SU-DHL-6 (cell line): ENCODE measurements around the gene ZNF747.

Experiments used
- H2AFZ ChIP-seq: fragments of 200-600 bp; sonication (generic); 2 replicates; pipeline ENCODE4 v1.6.1; 2014; ENCODE audit warnings: low read depth, mild to moderate bottlenecking, moderate library complexity, mixed read lengths, antibody characterized with exemption, low read length; ENCODE audit not compliant: severe bottlenecking
- H3F3A ChIP-seq: fragments of 200-600 bp; shearing (Covaris generic); 2 replicates; pipeline ENCODE4 v1.6.0; 2016; ENCODE audit warnings: antibody characterized with exemption, mild to moderate bottlenecking; ENCODE audit not compliant: insufficient read depth
- H3K27ac ChIP-seq: fragments of 200-600 bp; sonication (generic); 2 replicates; pipeline ENCODE4 v1.5.1; 2016; ENCODE audit warnings: low read depth, mild to moderate bottlenecking, low read length, moderate library complexity, mixed read lengths
- H3K27me3 ChIP-seq: fragments of 200-600 bp; sonication (generic), shearing (Covaris generic); 2 replicates; pipeline ENCODE4 v1.6.0; 2014; ENCODE audit warnings: mild to moderate bottlenecking, low read length
- H3K36me3 ChIP-seq: fragments of 200-600 bp; sonication (generic); 2 replicates; pipeline ENCODE4 v1.6.1; 2014; ENCODE audit warnings: mild to moderate bottlenecking, low read length, mixed read lengths
- H3K4me2 ChIP-seq: fragments of 300-600, 200-600 bp; shearing (Covaris generic), sonication (generic); 2 replicates; pipeline ENCODE4 v1.6.0; 2014; ENCODE audit warnings: low read length, low read depth, mild to moderate bottlenecking; ENCODE audit not compliant: poor library complexity, severe bottlenecking
- H3K4me3 ChIP-seq: fragments of 200-600 bp; sonication (generic); 2 replicates; pipeline ENCODE4 v1.5.1; 2014; ENCODE audit warnings: antibody characterized with exemption, low read length, mild to moderate bottlenecking, mixed read lengths; ENCODE audit not compliant: insufficient read depth, poor library complexity, severe bottlenecking
- H3K79me2 ChIP-seq: fragments of 200-600 bp; sonication (generic); 2 replicates; pipeline ENCODE4 v1.6.1; 2014; ENCODE audit warnings: mild to moderate bottlenecking, low read length, moderate library complexity; ENCODE audit not compliant: insufficient read depth
- H3K9ac ChIP-seq: fragments of 200-600 bp; sonication (generic); 2 replicates; pipeline ENCODE4 v1.7.0; 2014; ENCODE audit warnings: mild to moderate bottlenecking, low read length
- H3K9me2 ChIP-seq: fragments of 200-600 bp; sonication (generic); replicated peaks from 2 replicates; pipeline ENCODE4 v1.6.1; 2014; ENCODE audit warnings: low read length; ENCODE audit not compliant: insufficient read depth
- H3K9me3 ChIP-seq: fragments of 200-600 bp; sonication (generic); 2 replicates; pipeline ENCODE4 v1.6.1; 2014; ENCODE audit warnings: low read length, mixed read lengths; ENCODE audit not compliant: insufficient read depth
- H4K20me1 ChIP-seq: fragments of 200-600 bp; sonication (generic); 2 replicates; pipeline ENCODE4 v1.6.1; 2014; ENCODE audit warnings: low read depth, mild to moderate bottlenecking, antibody characterized with exemption, low read length, moderate library complexity, mixed read lengths
- EZH2phosphoT487 ChIP-seq: fragments of 200-600 bp; sonication (generic), shearing (Covaris generic); conservative IDR thresholded peaks from 2 replicates; pipeline ENCODE4 v1.6.1; 2018; ENCODE audit warnings: mild to moderate bottlenecking, antibody characterized with exemption, low read length, moderate library complexity, mixed read lengths
- TF ChIP-seq, protein P1 (sequence below): fragments of 200-600 bp; sonication (generic); IDR thresholded peaks from one replicate; pipeline ENCODE4 v1.5.1; 2017; ENCODE audit warnings: antibody characterized with exemption, mild to moderate bottlenecking, low read length, moderate library complexity; ENCODE audit not compliant: insufficient read depth, poor library complexity, severe bottlenecking

ZNF747 gene

DNA sequence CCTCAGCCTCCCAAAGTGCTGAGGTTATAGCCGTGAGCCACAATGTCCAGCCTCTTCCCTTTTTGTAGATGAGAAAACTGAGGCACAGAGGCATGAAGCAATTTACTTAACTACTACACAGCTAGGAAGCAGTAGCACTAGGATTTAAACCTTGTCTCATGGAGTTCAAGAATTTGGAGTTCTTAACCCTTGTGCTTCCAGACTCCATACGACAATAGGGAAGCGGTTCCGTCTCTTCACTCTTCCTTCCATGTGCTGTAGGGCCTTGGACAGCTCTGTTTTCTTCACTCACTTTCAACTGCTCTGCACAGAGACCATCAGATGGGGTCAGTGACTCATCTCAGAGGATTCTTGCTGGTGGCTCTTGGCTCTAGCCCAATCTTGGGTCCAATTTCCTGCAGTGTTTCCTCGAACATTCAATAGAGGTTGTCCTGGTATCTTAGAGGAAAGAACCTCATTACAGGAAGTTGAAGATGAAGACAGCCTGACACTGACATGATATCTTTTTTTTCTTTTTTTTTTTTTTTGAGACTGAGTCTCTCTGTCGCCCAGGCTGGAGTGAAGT lies 42.8 kb downstream of the ZNF747 start:
- Histone ChIP-seq H3K36me3 (peaks cover 42% of the 10 kb centered on the region), H2AFZ (no peak overlapping the region), H3F3A (0 out of 2 replicates have a peak, but pooled peaks cover 4% of the 10 kb centered on the region), H3K27ac (no peak overlapping the region), H3K4me3 (no peak overlapping the region), H4K20me1 (no peaks in the 10 kb centered on the region), H3K9me3 (no peaks in the 10 kb centered on the region), H3K9me2 (no peaks in the 10 kb centered on the region), H3K79me2 (peaks cover 11% of the 10 kb centered on the region), H3K4me2 (no peak overlapping the region), H3K9ac (no peak overlapping the region), H3K27me3 (no peaks in the 10 kb centered on the region)
- TF ChIP-seq EZH2phosphoT487 = no peak
- TF ChIP-seq, protein P1, sequence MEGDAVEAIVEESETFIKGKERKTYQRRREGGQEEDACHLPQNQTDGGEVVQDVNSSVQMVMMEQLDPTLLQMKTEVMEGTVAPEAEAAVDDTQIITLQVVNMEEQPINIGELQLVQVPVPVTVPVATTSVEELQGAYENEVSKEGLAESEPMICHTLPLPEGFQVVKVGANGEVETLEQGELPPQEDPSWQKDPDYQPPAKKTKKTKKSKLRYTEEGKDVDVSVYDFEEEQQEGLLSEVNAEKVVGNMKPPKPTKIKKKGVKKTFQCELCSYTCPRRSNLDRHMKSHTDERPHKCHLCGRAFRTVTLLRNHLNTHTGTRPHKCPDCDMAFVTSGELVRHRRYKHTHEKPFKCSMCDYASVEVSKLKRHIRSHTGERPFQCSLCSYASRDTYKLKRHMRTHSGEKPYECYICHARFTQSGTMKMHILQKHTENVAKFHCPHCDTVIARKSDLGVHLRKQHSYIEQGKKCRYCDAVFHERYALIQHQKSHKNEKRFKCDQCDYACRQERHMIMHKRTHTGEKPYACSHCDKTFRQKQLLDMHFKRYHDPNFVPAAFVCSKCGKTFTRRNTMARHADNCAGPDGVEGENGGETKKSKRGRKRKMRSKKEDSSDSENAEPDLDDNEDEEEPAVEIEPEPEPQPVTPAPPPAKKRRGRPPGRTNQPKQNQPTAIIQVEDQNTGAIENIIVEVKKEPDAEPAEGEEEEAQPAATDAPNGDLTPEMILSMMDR = no peak

DNA sequence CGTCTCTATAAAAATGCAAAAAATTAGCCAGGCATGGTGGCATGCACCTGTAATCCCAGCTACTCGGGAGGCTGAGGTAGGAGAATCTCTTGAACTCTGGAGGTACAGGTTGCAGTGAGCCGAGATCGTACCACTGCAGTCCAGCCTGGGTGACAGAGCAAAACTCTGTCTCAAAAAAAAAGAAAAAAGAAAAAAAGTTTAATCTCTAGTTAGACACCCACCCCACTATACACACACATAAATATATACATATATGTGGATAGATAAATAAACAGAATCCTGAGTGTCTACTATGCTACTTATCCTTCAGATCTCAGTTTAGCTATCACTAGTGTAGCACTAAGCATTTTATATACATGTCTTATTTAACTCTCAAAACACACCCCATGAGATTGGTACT lies 43.4 kb downstream of the ZNF747 start:
- TF ChIP-seq, protein P1 = no peak
- no peak for TF ChIP-seq EZH2phosphoT487
- no peak overlapping the region for H3K9ac ChIP-seq
- peaks cover 40% of the 10 kb centered on the region for H3K36me3 ChIP-seq
- no peak overlapping the region for H3K4me2 ChIP-seq
- no peak overlapping the region for H3K4me3 ChIP-seq
- H4K20me1 ChIP-seq = no peaks in the 10 kb centered on the region
- no peaks in the 10 kb centered on the region for H3K27me3 ChIP-seq
- H2AFZ ChIP-seq = no peak overlapping the region
- H3K27ac ChIP-seq = no peak overlapping the region
- H3K9me2 ChIP-seq = no peaks in the 10 kb centered on the region
- no peaks in the 10 kb centered on the region for H3K9me3 ChIP-seq
- H3F3A ChIP-seq = 0 out of 2 replicates have a peak, but pooled peaks cover 4% of the 10 kb centered on the region
- peaks cover 11% of the 10 kb centered on the region for H3K79me2 ChIP-seq

DNA sequence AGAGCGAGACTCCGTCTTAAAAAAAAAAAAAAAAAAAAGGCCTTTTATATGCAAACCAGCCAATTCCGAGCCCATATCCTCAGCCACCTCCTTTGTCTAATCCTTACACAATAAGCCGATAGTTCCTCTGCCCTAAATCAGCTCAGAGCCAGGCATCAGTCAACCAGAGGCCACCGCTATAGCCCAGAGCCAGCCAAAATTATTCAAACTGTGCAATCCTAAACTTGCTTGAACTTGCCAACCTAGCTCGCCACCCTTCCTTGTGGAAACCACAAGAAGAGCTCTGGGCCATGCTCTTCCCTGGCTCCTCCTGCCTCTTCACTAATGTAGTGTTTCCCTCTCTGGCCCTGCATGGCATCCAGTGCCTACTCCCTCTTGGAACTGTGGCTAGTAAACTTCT lies 44.4 kb downstream of the ZNF747 start:
- Histone ChIP-seq H3K27me3 (no peaks in the 10 kb centered on the region), H4K20me1 (no peaks in the 10 kb centered on the region), H3F3A (0 out of 2 replicates have a peak, but pooled peaks cover 4% of the 10 kb centered on the region), H3K79me2 (peaks cover 15% of the 10 kb centered on the region), H3K27ac (no peak overlapping the region), H3K4me3 (no peak overlapping the region), H3K4me2 (no peak overlapping the region), H2AFZ (no peak overlapping the region), H3K36me3 (peaks cover 39% of the 10 kb centered on the region), H3K9me3 (no peaks in the 10 kb centered on the region), H3K9me2 (no peaks in the 10 kb centered on the region), H3K9ac (no peak overlapping the region)
- TF ChIP-seq EZH2phosphoT487 = no peak
- TF ChIP-seq, protein P1 = no peak
